ENCODE data around the gene MYL2.

Gene MYL2

DNA sequence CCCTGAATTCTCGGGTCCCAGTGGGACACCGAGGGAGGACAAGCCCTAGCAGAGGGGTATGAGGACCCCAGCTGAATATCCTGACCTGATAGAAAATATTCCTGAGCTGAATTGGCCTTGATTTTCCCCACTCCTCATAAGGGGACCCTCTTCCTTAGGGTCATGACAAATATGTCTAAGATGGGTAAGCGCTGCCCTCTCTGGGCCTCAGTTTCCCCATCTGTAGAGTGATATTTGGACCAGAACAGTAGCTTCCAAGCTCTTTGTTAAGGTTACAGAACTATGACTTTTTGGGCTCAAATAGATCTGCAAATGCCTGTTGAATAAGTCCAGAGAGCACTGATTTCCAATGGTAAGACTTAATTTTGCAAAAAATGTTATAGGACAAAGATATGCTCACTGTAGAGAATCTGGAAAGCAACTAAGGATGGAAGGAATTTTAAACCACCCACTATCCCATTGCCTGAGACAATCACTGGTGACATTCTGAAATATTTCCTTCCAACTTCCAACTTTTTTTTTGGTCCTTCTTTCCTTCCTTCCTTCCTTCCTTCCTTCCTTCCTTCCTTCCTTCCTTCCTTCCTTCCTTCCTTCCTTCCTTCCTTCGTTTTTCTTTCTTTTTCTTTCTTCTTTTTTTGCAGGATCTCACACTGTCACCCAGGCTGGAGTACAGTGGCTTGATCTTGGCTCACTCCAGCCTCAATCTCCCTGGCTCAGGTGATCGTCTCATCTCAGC, 32.0 kb downstream of the MYL2 start:
- DNase-seq = no peak

GRCh38 chr12:110885152-110885840, 35.1 kb downstream of the MYL2 start:
- DNase-seq = no peak

GRCh38 chr12:110883251-110883650, 37.1 kb downstream of the MYL2 start:
- DNase-seq = no peak

- DNase-seq = no peak
These were observed 39.7 kb downstream of the MYL2 start for GRCh38 chr12:110880651-110881050.

DNA sequence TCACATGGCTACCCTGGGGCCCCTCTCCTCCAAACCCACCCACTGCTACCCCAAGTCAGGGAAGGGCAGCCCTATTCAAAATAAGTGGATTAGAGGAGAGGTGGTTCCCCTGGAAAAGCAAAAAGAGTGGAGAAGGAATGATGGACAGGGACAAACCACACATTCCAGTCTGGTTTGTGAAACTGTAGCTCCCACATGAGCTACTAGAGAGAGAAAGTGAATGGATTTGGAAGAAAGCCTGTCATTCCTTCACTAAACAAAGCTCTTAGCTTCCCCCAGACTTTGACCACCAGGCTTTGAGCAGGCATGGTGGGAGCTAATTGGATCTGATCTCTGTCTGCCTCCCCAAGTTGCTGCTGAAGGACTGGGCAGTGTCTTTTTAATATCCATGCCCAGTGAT, 45.6 kb downstream of the MYL2 start:
- no peak for DNase-seq

DNA sequence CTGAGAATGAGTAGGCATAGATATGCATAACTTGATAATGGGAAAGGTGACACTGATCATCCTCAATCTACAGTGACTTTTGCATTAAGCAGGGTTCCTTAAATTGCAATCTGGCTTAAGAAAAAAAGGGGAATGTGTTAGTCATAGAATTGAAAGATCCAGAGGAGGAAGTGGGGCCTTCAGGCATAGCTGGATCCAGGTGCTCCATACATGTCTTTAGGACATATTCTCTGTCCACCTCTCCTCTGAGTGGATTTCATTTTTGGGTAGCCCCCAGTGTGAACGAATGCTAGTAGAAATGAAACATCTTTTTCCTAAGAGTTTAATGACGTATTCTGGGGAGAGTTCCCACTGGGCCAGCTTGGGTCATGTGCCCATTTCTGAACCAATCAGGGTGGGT, 46.0 kb downstream of the MYL2 start:
- DNase-seq = no peak

- no peak for DNase-seq
These were observed 48.3 kb downstream of the MYL2 start for GRCh38 chr12:110872100-110872499.

GRCh38 chr12:110869803-110870202, 50.6 kb downstream of the MYL2 start:
- DNase-seq = no peak

DNA sequence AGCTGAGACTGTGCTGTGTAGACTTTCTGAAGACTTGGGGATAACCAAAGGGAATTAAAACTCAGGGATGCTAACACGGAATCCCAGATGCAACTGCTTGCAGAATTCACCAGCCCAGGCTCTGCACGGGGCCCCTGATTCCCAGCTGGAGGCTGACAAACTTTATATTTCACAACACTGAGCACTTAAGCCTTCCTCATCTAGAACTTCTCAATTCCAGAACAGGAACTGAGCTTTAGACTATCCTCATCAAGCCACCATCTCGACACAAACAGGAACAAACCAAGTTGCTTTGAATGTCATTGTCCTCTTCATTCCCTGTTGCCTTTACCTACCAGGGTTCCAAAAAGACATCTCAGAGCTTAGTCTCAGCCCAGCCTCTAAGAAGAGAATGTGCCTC, 51.4 kb downstream of the MYL2 start:
- no peak for DNase-seq

- no peak for DNase-seq
These were observed 54.9 kb downstream of the MYL2 start for GRCh38 chr12:110865521-110865920.

GRCh38 chr12:110863161-110863560, 57.2 kb downstream of the MYL2 start:
- DNase-seq = no peak

DNA sequence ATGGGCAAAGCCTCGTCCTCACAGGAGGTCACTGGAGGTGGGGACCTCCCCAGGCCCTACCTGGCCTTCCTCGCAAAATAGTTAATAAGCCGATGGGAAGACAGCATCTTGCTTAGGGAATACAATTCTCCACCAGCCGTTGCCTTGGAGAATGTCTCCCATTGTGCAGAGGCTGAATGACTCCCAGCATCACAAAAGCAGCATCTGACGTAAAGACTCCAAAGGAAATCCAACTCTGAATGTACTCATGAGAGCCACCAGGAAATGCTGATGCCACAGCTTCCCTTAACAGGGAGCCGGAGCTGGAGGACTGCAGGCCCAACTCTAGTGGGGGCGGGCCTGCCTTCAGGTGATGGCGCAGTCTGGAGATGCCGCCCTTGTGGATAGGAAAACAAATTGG, 58.0 kb downstream of the MYL2 start:
- no peak for DNase-seq

DNA sequence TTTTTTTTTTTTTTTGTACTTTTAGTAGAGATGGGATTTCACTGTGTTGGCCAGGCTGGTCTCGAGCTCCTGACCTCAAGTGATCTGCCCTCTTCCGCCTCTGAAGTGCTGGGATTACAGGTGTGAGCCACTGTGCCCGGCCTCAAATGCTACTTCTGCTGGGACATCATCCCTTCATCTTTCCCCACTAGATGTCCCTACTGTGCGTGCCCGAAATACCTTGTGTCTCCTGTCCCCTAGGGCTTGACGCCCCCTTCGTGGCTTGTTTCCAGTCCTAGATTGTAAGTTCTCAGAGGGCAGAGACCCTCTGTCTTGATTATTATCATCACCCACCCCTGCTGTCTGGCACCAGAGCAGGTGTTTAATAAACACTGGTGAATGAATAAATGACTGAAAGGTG, 58.6 kb downstream of the MYL2 start:
- no peak for DNase-seq
